ENCODE results near the gene KLHL20. TPM values are rescaled to one million over a fixed set of nuclear protein-coding genes. Genes with fewer than 3 reads are reported as not detected.
"Not testable (repeated sequence)": the region's sequence is repeated elsewhere in the genome, so short reads cannot be mapped to it uniquely, and the experiment has no call there.

Gene KLHL20
- total RNA-seq = 19.6 and 26.1 TPM in 2 replicates

GRCh38 chr1:173714759-173715537 lies at the start of gene KLHL20:
TSS of gene KLHL20 (plus strand) at chr1:173714981. CDS start at chr1:173716044, 1,063 bp downstream.
- peaks cover 18% of the 10 kb centered on the region for H3K36me3 Mint-ChIP-seq (ENCODE audit: low read depth)
- DNase-seq (peak; percentile 71), ATAC-seq (ENCODE audit: low read depth) (peak; percentile 96)
- ChIA-PET CTCF (interaction anchor here (0.5 to 1.4 kb wide), 3 partner anchors 285 to 536 kb away, joined by 3 to 4 read pairs (median 4); no protein-coding TSS in a partner anchor), POLR2A (interaction anchor here (0.6 to 2.9 kb wide), 15 partner anchors 8 to 1309 kb away, joined by 3 to 22 read pairs (median 3); partner anchors contain the start of genes CACYBP, CENPL, DARS2 and GAS5)
- no peaks in the 10 kb centered on the region for H3K9me3 Mint-ChIP-seq
- intact Hi-C loops (cut with micrococcal nuclease) = loop anchor here (1.0 to 10.0 kb wide), 9 partner anchors 109 to 1970 kb away; partner anchors contain the start of genes CENPL, DARS2, PRDX6 and SUCO
- peaks cover 22% of the 10 kb centered on the region for H3K4me1 Mint-ChIP-seq
- H3K27me3 Mint-ChIP-seq = peaks cover 14% of the 10 kb centered on the region
- H3K4me3 Mint-ChIP-seq = peak within 1 kb of the TSS; percentile 93
- peak within 1 kb of the TSS; percentile 89 for H3K27ac Mint-ChIP-seq
- TF ChIP-seq CTCF (IDR thresholded peaks at IDR 0.05) = no peak

- H3K9me3 Mint-ChIP-seq = no peaks in the 10 kb centered on the region
- ChIA-PET CTCF (no interaction called here), POLR2A (no interaction called here)
- no peak for ATAC-seq (ENCODE audit: low read depth)
- intact Hi-C loops (cut with micrococcal nuclease) = no loop called here
- peaks cover 39% of the 10 kb centered on the region for H3K27me3 Mint-ChIP-seq
- H3K4me3 Mint-ChIP-seq = no peak overlapping the region
- peaks cover 10% of the 10 kb centered on the region for H3K4me1 Mint-ChIP-seq
- no peak overlapping the region for H3K27ac Mint-ChIP-seq
- no peak for DNase-seq
- TF ChIP-seq CTCF (IDR thresholded peaks at IDR 0.05) = no peak
- no peaks in the 10 kb centered on the region for H3K36me3 Mint-ChIP-seq (ENCODE audit: low read depth)
These were observed 48.1 kb upstream of the KLHL20 start for GRCh38 chr1:173666646-173667045.

- ChIA-PET POLR2A (no interaction called here), CTCF (no interaction called here)
- no peak for ATAC-seq (ENCODE audit: low read depth)
- peak within 1 kb of the TSS; percentile 15 for H3K4me3 Mint-ChIP-seq
- H3K27me3 Mint-ChIP-seq = peaks cover 41% of the 10 kb centered on the region
- no peak for TF ChIP-seq CTCF (IDR thresholded peaks at IDR 0.05)
- DNase-seq = peak; percentile 14
- no peak within 1 kb of the TSS for H3K27ac Mint-ChIP-seq
- H3K36me3 Mint-ChIP-seq (ENCODE audit: low read depth) = no peaks in the 10 kb centered on the region
- peaks cover 10% of the 10 kb centered on the region for H3K4me1 Mint-ChIP-seq
- no peaks in the 10 kb centered on the region for H3K9me3 Mint-ChIP-seq
- intact Hi-C loops (cut with micrococcal nuclease) = no loop called here
These were observed 45.3 kb upstream of the KLHL20 start, which contains the start of gene ANKRD45 for GRCh38 chr1:173669491-173669941. TSS of gene ANKRD45 (minus strand) at chr1:173669851. CDS start at chr1:173659418, 10,433 bp downstream.

GRCh38 chr1:173674496-173674895 lies 40.3 kb upstream of the KLHL20 start:
- CTCF ChIA-PET; ATAC-seq (ENCODE audit: low read depth); POLR2A ChIA-PET; H3K4me3 Mint-ChIP-seq; H3K4me1 Mint-ChIP-seq; H3K36me3 Mint-ChIP-seq (ENCODE audit: low read depth); DNase-seq; H3K27ac Mint-ChIP-seq; intact Hi-C loops (cut with micrococcal nuclease): not testable (repeated sequence)
- Mint-ChIP-seq H3K9me3 (peaks cover 13% of the 10 kb centered on the region), H3K27me3 (peaks cover 26% of the 10 kb centered on the region)

- CTCF ChIA-PET; ATAC-seq (ENCODE audit: low read depth); H3K4me3 Mint-ChIP-seq; POLR2A ChIA-PET; H3K36me3 Mint-ChIP-seq (ENCODE audit: low read depth); intact Hi-C loops (cut with micrococcal nuclease); H3K27ac Mint-ChIP-seq; H3K27me3 Mint-ChIP-seq; DNase-seq; H3K4me1 Mint-ChIP-seq: not testable (repeated sequence)
- peaks cover 16% of the 10 kb centered on the region for H3K9me3 Mint-ChIP-seq
These were observed 34.6 kb upstream of the KLHL20 start for GRCh38 chr1:173680152-173680551.

- Mint-ChIP-seq H3K9me3 (peaks cover 12% of the 10 kb centered on the region), H3K27me3 (peaks cover 9% of the 10 kb centered on the region), H3K4me3 (no peak overlapping the region), H3K4me1 (no peaks in the 10 kb centered on the region), H3K27ac (no peak overlapping the region), H3K36me3 (ENCODE audit: low read depth) (no peaks in the 10 kb centered on the region)
- DNase-seq (no peak), ATAC-seq (ENCODE audit: low read depth) (no peak)
- intact Hi-C loops (cut with micrococcal nuclease) = no loop called here
- no peak for TF ChIP-seq CTCF (IDR thresholded peaks at IDR 0.05)
- CTCF ChIA-PET = no interaction called here
- POLR2A ChIA-PET = no interaction called here
These were observed 32.6 kb upstream of the KLHL20 start for GRCh38 chr1:173682184-173682583.

GRCh38 chr1:173683838-173684237 lies 30.9 kb upstream of the KLHL20 start:
- H3K9me3 Mint-ChIP-seq; H3K36me3 Mint-ChIP-seq (ENCODE audit: low read depth); CTCF ChIA-PET; DNase-seq; H3K4me1 Mint-ChIP-seq; ATAC-seq (ENCODE audit: low read depth); H3K27me3 Mint-ChIP-seq; H3K4me3 Mint-ChIP-seq; H3K27ac Mint-ChIP-seq; intact Hi-C loops (cut with micrococcal nuclease); POLR2A ChIA-PET: not testable (repeated sequence)

GRCh38 chr1:173685121-173685520 lies 29.7 kb upstream of the KLHL20 start:
- H3K4me1 Mint-ChIP-seq; H3K4me3 Mint-ChIP-seq; DNase-seq; H3K9me3 Mint-ChIP-seq; H3K27ac Mint-ChIP-seq; CTCF ChIA-PET; ATAC-seq (ENCODE audit: low read depth); intact Hi-C loops (cut with micrococcal nuclease); H3K36me3 Mint-ChIP-seq (ENCODE audit: low read depth); H3K27me3 Mint-ChIP-seq: not testable (repeated sequence)
- POLR2A ChIA-PET = interaction anchor here (0.6 kb wide), 1 partner anchor 123 kb away, joined by 3 read pairs; no protein-coding TSS in a partner anchor
